Measurements from ENCODE around the gene TMEFF2. TPM values are rescaled to one million over a fixed set of nuclear protein-coding genes. Genes with fewer than 3 reads are reported as not detected.

The TMEFF2 gene
- total RNA-seq, 1 donor, result under 0.01 TPM

DNA sequence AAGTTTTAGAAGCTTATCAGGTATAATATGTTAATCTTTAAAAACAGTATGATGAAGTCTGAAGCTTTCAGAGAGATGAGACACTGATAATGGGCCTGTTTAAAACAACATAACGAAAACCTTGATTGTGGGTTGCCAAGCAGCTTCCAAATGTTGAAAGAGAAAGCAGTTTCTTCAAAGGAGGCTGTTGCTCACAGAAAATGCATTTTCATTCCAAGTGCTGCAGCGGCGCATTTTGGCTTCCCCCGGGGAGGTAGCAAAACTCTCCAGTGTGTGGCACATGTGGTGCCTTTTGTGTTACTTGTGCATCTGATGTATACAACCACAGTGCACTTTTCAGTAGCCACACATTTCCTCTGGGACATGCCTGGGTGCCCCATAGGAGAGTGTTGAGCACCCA, 66.1 kb downstream of the TMEFF2 start:
- Histone ChIP-seq H3K36me3 (ENCODE audit: insufficient read depth, low read length) (no peaks in the 10 kb centered on the region), H3K9me3 (ENCODE audit: low read depth, low read length) (no peaks in the 10 kb centered on the region), H3K4me3 (ENCODE audit: insufficient read depth, low read length) (no peak overlapping the region), H4K20me1 (ENCODE audit: insufficient read depth, low read length) (no peaks in the 10 kb centered on the region), H3K4me2 (ENCODE audit: insufficient read depth, low read length) (peak overlapping the region; percentile 53), H3K4me1 (ENCODE audit: insufficient read depth, low read length) (peaks cover 8% of the 10 kb centered on the region), H3K27ac (ENCODE audit: low read depth, low read length) (no peak overlapping the region), H3K27me3 (ENCODE audit: insufficient read depth, low read length) (no peaks in the 10 kb centered on the region), H2AFZ (ENCODE audit: low read length) (peak overlapping the region; percentile 23), H3K79me2 (ENCODE audit: insufficient read depth, low read length) (no peaks in the 10 kb centered on the region)
- peak; percentile 9 for DNase-seq (ENCODE audit: insufficient read length, low spot score, missing footprints)
- TF ChIP-seq, protein P1, sequence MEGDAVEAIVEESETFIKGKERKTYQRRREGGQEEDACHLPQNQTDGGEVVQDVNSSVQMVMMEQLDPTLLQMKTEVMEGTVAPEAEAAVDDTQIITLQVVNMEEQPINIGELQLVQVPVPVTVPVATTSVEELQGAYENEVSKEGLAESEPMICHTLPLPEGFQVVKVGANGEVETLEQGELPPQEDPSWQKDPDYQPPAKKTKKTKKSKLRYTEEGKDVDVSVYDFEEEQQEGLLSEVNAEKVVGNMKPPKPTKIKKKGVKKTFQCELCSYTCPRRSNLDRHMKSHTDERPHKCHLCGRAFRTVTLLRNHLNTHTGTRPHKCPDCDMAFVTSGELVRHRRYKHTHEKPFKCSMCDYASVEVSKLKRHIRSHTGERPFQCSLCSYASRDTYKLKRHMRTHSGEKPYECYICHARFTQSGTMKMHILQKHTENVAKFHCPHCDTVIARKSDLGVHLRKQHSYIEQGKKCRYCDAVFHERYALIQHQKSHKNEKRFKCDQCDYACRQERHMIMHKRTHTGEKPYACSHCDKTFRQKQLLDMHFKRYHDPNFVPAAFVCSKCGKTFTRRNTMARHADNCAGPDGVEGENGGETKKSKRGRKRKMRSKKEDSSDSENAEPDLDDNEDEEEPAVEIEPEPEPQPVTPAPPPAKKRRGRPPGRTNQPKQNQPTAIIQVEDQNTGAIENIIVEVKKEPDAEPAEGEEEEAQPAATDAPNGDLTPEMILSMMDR (IDR thresholded peaks at IDR 0.05; ENCODE audit: extremely low read depth, low read depth, low read length), result no peak

DNA sequence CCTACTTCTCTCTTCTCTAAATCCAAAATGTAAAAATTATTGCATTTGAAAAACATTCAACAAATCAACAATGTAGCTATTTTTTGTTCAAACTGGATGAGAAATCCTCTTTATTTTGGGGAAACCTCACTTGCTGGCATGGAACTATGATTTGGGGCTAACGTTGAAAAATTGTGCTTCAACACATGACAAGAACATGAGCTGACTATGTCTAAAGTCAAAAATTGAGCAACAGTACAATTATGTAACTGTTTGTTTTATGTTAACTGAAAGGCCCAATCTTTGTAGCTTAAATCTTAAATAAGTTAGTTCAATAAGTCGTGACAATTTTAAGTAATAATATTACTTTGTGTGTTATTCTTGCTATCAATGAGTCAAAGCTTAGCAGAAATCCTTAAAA, 67.3 kb downstream of the TMEFF2 start:
- H3K4me1 ChIP-seq (ENCODE audit: insufficient read depth, low read length), result peaks cover 8% of the 10 kb centered on the region
- no peak overlapping the region for H3K4me3 ChIP-seq (ENCODE audit: insufficient read depth, low read length)
- H3K9me3 ChIP-seq (ENCODE audit: low read depth, low read length), result no peaks in the 10 kb centered on the region
- no peaks in the 10 kb centered on the region for H3K27me3 ChIP-seq (ENCODE audit: insufficient read depth, low read length)
- H3K27ac ChIP-seq (ENCODE audit: low read depth, low read length), result no peak overlapping the region
- H2AFZ ChIP-seq (ENCODE audit: low read length), result no peak overlapping the region
- no peaks in the 10 kb centered on the region for H3K79me2 ChIP-seq (ENCODE audit: insufficient read depth, low read length)
- H3K4me2 ChIP-seq (ENCODE audit: insufficient read depth, low read length), result no peak overlapping the region
- DNase-seq (ENCODE audit: insufficient read length, low spot score, missing footprints), result no peak
- H3K36me3 ChIP-seq (ENCODE audit: insufficient read depth, low read length), result no peaks in the 10 kb centered on the region
- H4K20me1 ChIP-seq (ENCODE audit: insufficient read depth, low read length), result no peaks in the 10 kb centered on the region
- TF ChIP-seq, protein P1 (IDR thresholded peaks at IDR 0.05; ENCODE audit: extremely low read depth, low read depth, low read length), result no peak

DNA sequence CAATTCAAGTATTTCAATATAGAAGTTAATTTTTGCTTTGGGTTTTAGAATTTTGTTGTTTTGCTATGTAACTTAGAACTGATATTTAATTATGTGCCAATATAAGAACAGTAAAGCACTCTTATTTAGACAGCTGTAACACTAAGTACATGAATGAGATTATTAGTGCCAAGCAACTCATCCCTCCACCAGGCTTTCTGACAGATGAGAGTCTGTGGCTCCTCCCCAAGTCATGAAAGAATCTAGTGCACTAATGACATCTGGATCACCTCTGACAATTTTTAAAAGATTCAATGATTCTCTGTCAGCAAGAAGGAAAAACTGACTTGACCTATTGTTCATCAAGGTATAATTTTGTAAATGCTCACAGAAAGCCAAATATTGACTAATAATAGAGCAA, 67.8 kb downstream of the TMEFF2 start:
- H3K9me3 ChIP-seq (ENCODE audit: low read depth, low read length), result no peaks in the 10 kb centered on the region
- TF ChIP-seq, protein P1 (IDR thresholded peaks at IDR 0.05; ENCODE audit: extremely low read depth, low read depth, low read length), result no peak
- peaks cover 8% of the 10 kb centered on the region for H3K4me1 ChIP-seq (ENCODE audit: insufficient read depth, low read length)
- H3K79me2 ChIP-seq (ENCODE audit: insufficient read depth, low read length), result no peaks in the 10 kb centered on the region
- no peaks in the 10 kb centered on the region for H3K36me3 ChIP-seq (ENCODE audit: insufficient read depth, low read length)
- no peak overlapping the region for H2AFZ ChIP-seq (ENCODE audit: low read length)
- no peak for DNase-seq (ENCODE audit: insufficient read length, low spot score, missing footprints)
- no peaks in the 10 kb centered on the region for H4K20me1 ChIP-seq (ENCODE audit: insufficient read depth, low read length)
- no peak overlapping the region for H3K4me2 ChIP-seq (ENCODE audit: insufficient read depth, low read length)
- no peak overlapping the region for H3K4me3 ChIP-seq (ENCODE audit: insufficient read depth, low read length)
- H3K27me3 ChIP-seq (ENCODE audit: insufficient read depth, low read length), result no peaks in the 10 kb centered on the region
- H3K27ac ChIP-seq (ENCODE audit: low read depth, low read length), result no peak overlapping the region

- TF ChIP-seq, protein P1 (IDR thresholded peaks at IDR 0.05; ENCODE audit: extremely low read depth, low read depth, low read length), result no peak
- no peaks in the 10 kb centered on the region for H3K36me3 ChIP-seq (ENCODE audit: insufficient read depth, low read length)
- H3K27ac ChIP-seq (ENCODE audit: low read depth, low read length), result no peak overlapping the region
- no peak overlapping the region for H3K4me3 ChIP-seq (ENCODE audit: insufficient read depth, low read length)
- H3K4me2 ChIP-seq (ENCODE audit: insufficient read depth, low read length), result no peak overlapping the region
- no peaks in the 10 kb centered on the region for H3K9me3 ChIP-seq (ENCODE audit: low read depth, low read length)
- no peak for DNase-seq (ENCODE audit: insufficient read length, low spot score, missing footprints)
- H3K4me1 ChIP-seq (ENCODE audit: insufficient read depth, low read length), result peaks cover 8% of the 10 kb centered on the region
- no peaks in the 10 kb centered on the region for H4K20me1 ChIP-seq (ENCODE audit: insufficient read depth, low read length)
- H2AFZ ChIP-seq (ENCODE audit: low read length), result no peak overlapping the region
- no peaks in the 10 kb centered on the region for H3K27me3 ChIP-seq (ENCODE audit: insufficient read depth, low read length)
- no peaks in the 10 kb centered on the region for H3K79me2 ChIP-seq (ENCODE audit: insufficient read depth, low read length)
Measured at GRCh38 chr2:192126426-192126825, 68.3 kb downstream of the TMEFF2 start.

Measured in osteoblast (primary cell).